SH-SY5Y (cell line): Measurements from ENCODE around the gene ZNF670.

Source experiments
- GATA2 ChIP-seq: IDR thresholded peaks from 2 replicates; pipeline ENCODE4 v1.6.1; 2011; ENCODE audit warnings: mild to moderate bottlenecking, low read depth, low read length
- GATA3 ChIP-seq: IDR thresholded peaks from 2 replicates; pipeline ENCODE4 v1.6.1; 2011; ENCODE audit warnings: low read depth, mild to moderate bottlenecking, low read length, moderate library complexity

- TF ChIP-seq GATA3 (no peak), GATA2 (no peak)
Observed at GRCh38 chr1:247113094-247113497, 34.5 kb upstream of the ZNF670 start.
